ENCODE measurements around the gene GUCY1B1. TPM values are rescaled to one million over a fixed set of nuclear protein-coding genes. Genes with fewer than 3 reads are reported as not detected.

The GUCY1B1 gene
- 2.3 and 3.4 TPM in 2 replicates for total RNA-seq (2014; rRNA removed)
- 1.4 TPM for polyA plus RNA-seq (2012)

- peak; percentile 89 for DNase-seq (ENCODE audit: low read depth)
Measured at GRCh38 chr4:155758481-155759371, at the start of gene GUCY1B1. TSS of gene GUCY1B1 (plus strand) at chr4:155759021. CDS start at chr4:155759141, 120 bp downstream.

- DNase-seq (ENCODE audit: low read depth) = no peak
Measured at GRCh38 chr4:155709918-155710317, 48.9 kb upstream of the GUCY1B1 start.

DNA sequence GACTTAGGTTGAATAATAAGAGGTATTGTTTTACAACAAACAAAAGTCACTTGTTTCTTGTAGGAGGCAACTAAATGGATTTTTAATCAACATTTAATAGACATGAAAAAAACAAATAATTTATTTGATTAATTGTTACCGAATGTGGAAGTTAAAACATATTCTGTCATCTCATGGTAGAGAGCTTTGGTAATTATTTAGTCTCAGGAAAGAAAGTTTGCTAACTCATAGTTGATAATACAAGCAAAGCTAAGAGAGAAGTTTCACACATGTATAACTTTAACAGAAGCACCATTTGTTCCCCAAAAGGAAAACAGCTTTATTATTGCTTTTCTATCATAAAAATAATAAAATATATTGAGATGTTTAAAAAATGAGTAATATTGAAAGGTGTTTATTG is 47.3 kb upstream of the GUCY1B1 start:
- no peak for DNase-seq (ENCODE audit: low read depth)

DNA sequence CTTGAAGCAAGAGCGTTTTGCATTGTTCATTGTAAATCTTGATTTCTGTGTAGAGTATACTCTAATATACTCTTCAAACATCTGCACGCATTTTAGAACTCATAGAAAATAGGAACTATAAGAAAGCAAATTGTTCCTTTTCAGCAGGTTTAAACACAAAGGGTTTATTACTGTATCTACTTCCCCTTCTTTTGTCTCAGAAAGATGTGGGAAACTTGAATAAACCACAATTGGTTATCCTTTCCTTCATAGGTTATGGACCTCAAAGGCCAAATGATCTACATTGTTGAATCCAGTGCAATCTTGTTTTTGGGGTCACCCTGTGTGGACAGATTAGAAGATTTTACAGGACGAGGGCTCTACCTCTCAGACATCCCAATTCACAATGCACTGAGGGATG is 46.0 kb upstream of the GUCY1B1 start:
- DNase-seq (ENCODE audit: low read depth) = no peak

DNA sequence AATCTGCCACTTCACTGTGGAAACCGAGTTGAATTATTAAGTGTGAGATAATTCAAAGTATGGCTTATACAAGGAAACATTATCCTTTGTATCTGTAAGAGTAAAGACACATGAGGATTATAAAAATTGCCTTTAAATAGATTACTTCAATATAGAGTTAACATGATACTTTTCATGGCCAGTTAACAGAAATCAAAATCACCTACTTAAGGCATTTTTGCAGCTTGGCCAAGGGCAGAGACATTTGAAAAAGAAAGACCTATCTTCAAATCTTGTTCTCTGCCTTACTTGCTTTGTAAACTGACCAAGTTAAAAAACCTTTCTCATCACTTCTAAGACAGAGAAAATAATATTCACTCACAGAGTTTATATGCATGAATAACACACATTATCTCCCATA is 44.9 kb upstream of the GUCY1B1 start:
- no peak for DNase-seq (ENCODE audit: low read depth)

DNA sequence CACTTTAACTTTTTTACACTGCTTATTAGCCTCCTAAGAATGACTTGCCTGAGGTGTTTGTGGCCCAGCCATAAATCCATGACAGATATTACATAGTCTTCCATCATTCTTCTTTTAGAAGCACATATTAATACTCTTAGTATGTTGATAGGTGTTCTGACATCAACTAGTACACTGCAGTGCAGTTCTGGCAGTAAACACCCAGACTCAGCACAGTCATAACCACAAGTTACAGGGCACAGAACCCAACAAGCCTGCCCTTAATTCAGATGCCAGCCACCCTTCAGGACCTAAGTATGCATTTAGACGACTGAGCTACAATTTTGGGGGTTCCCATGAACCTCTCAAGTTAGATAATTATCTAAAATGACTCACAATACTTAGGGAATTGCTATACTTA is 36.5 kb upstream of the GUCY1B1 start:
- DNase-seq (ENCODE audit: low read depth) = no peak

DNA sequence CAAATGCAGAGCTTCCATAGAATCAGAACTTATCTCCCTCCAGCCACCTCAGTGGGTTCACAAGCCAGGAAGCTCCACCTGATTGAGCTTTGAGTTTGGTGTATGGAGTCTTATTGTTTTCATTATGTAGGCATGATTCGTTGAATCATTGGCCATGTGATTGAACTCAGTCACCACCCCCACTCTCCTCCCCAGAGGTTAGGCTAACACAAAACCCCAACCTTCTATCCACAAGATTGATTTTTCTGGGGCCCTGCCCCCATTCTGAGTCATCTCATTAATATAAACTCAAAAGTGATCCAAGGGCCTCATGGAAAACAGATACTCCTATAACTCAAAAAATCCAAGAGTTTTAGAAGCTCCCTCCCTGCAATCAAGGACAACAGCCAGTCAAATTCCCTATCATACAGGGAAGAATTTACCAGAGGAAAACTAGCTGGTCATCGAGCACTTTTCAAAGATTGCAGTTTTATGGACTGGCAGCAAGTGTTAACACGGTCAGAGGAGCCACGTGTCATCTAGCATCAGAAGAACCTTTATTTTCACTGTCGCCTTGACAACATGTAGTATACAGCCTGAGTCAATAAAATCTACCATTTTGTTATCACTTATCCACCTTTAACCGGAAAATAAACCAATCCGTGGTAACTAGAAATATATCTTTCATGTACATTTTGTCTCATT is 35.9 kb upstream of the GUCY1B1 start:
- DNase-seq (ENCODE audit: low read depth) = peak; percentile 11

- no peak for DNase-seq (ENCODE audit: low read depth)
Measured at GRCh38 chr4:155724731-155725130, 34.1 kb upstream of the GUCY1B1 start.

DNA sequence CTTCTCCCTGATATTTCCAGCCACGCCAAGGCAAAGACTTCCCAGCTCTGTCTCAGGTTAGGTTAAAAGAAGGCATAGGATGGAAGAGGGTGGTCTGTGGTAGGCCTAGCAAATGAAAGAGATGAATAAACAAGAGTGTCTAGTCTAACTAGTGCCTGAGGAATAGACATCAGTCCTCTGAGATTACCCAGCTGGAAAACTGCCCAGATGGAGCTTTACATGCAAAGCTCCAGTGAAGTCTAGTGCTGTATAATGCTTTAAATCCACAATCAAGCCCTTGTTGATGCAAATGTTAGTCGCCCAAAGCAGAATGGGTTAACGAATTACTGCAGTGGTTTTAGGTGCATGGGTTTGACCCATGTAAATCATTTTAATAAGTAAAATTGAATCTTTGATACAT is 24.8 kb upstream of the GUCY1B1 start:
- DNase-seq (ENCODE audit: low read depth) = no peak

- no peak for DNase-seq (ENCODE audit: low read depth)
Measured at GRCh38 chr4:155734951-155735350, 23.9 kb upstream of the GUCY1B1 start.

GRCh38 chr4:155735496-155735895 is 23.3 kb upstream of the GUCY1B1 start:
- no peak for DNase-seq (ENCODE audit: low read depth)

DNA sequence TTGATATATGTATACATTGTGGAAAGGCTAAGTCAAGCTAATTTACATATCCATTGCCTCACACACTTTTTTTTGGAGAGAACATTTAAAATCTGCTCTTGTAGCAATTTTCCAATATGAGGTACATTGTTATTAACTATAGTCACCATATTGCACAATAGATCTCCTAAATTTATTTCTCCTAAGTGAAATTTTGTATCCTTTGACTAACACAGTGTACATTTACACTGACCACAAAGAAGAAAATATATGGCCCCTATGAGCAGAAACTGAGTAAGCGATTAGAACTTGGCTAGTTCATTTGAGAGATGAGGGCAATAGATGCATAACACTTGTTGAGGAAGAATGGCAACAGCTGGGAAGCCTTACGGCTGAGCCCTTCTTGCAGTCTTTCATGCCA is 20.3 kb upstream of the GUCY1B1 start:
- peak; percentile 59 for DNase-seq (ENCODE audit: low read depth)

- DNase-seq (ENCODE audit: low read depth) = no peak
Measured at GRCh38 chr4:155741546-155741945, 17.3 kb upstream of the GUCY1B1 start.

- DNase-seq (ENCODE audit: low read depth) = peak; percentile 7
Measured at GRCh38 chr4:155742310-155743015, 16.4 kb upstream of the GUCY1B1 start.

- peak; percentile 19 for DNase-seq (ENCODE audit: low read depth)
Measured at GRCh38 chr4:155745984-155746383, 12.8 kb upstream of the GUCY1B1 start.

- DNase-seq (ENCODE audit: low read depth) = no peak
Measured at GRCh38 chr4:155748039-155748438, 10.8 kb upstream of the GUCY1B1 start.

- no peak for DNase-seq (ENCODE audit: low read depth)
Measured at GRCh38 chr4:155749041-155749440, 9.8 kb upstream of the GUCY1B1 start.

DNA sequence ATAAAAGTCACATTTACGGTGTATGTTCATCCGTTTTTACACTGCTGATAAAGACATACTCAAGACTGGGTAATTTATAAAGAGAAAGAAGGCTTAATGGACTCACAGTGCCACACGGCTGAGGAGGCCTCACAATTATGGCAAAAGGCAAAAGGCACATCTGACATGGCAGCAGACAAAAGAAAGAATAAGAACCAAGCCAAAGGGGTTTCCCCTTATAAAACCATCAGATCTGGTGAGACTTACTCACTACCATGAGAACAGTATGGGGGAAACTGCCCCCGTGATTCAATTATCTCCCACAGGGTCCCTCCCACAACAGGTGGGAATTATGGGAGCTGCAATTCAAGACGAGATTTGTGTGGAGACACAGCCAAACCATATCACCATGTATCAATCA is 7.3 kb upstream of the GUCY1B1 start:
- no peak for DNase-seq (ENCODE audit: low read depth)

DNA sequence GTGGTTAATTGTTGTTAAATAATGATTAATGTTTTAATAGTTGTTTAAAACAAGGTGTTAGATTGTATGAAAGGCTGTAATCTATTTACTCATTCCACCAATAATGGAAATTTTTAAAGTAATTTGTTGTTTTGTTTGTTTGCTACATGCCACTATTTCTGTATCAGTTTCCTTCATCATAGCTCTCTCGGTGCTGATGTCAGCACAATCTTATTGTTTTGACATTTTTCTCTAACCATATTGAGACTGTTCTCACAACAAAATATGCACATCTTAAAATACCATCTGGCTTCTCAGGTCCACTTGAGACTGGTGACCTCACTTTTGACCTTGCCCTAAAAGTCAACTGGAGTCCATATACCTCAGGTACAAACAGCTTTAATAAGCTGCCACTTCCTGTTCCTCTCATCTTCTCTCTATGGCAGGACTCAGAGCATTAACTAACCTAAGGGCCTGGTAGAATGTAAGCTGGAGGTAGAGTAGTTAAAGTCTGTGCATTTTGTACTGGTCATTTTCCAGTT is 1.0 kb upstream of the GUCY1B1 start:
- DNase-seq (ENCODE audit: low read depth) = no peak

GRCh38 chr4:155759372-155760252 is 791 bp downstream of the GUCY1B1 start:
- peak; percentile 8 for DNase-seq (ENCODE audit: low read depth)

DNA sequence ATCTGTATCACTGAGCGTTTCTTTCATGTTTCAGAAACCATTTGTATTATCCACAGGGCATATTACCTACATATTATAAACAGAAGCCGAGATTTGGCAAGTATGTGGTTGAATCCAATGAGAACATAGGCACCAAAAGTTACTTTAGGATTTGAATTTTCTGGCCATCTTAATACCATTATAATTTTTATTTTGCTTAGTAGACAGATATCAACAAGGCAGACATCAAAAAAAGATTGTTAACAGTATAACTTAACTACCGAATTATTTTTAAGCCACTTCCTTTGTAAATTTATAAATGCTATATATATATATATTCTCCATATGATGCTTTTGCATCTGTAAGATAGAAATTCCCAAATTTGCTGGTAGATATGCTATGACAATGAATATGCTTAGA is 2.2 kb downstream of the GUCY1B1 start:
- DNase-seq (ENCODE audit: low read depth) = no peak
